Kidney glomerular epithelial cell (primary cell): Measurements from ENCODE around the gene NOL4L.

Experiments
- DNase-seq: peaks from one replicate; lab custom pipeline; 2025; lab: John Stamatoyannopoulos, UW

The NOL4L gene

DNA sequence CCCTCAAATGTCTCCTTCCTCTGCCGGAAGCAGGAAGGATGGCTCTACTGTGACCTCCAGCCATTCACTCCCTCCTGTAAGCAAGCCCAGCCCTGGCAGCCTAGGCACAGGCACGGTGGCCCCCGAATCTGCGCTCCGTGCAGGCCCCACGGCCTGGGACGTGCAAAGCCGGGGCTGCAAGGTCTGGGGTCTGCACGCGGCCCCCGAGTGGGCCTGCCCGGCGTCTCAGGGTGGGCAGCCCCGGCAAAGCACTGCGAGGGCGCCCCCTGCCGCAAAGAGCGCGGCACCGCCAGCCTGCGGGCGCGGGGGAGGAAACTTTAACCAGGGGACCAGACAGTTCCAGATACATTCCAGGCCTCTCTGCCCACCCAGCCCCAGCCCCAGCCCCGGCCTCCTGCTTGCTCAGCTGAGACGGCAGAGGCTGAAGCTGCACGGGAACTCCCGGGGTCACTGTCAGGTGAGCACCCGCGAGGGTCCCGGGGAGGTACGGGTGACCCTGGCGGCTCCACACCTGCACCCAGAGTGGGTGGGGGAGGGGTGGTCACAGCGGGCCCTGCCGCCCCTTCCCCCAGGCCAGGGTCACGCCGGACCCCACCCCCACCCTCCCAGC lies 128.2 kb downstream of the NOL4L start:
- DNase-seq, result peak; percentile 71

GRCh38 chr20:32455901-32456701 lies 129.0 kb downstream of the NOL4L start:
- DNase-seq, result no peak

- no peak for DNase-seq
Observed at GRCh38 chr20:32455171-32455900, 129.8 kb downstream of the NOL4L start.

- no peak for DNase-seq
Observed at GRCh38 chr20:32454164-32455145, 130.7 kb downstream of the NOL4L start.

- no peak for DNase-seq
Observed at GRCh38 chr20:32453467-32454163, 131.5 kb downstream of the NOL4L start.

GRCh38 chr20:32452776-32453466 lies 132.2 kb downstream of the NOL4L start:
- no peak for DNase-seq

DNA sequence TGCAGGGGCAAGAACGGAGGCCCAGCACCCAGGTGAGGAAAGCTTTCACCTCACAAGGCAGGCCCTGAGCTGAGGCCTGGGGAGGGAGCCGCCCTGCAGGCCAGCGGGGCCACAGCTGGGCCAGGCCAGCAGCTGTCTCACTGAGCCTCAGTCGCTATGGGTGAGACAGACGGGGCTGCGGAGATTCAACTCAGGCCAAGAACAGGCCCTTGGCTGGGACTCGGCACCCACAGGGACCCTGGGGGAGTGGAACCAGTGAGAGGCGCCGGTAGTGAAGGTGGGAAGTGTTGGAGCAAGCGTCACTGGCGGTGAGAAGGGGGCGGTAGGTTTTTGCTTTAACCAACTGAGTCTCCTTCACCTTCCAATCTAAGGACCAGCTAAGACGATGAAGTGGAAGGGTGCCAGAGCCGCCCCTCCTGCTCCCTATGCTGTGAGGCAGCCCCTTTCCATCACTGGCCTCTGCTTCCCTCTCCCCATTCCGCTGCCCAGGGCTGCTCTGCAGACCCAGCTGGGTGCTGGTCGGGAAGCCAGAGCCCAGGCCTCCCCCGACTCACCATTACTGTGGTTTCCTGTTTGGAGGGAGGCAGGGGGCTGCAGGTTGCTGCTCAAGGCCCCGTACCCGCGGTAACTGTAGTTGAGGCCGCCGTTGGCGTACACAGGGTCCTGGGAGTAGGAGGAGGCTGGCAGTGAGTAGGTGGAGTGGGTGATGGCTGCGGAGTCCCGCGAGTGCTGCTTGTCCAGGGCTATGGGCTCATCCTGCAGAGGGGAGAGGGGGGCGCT lies 133.3 kb downstream of the NOL4L start:
- no peak for DNase-seq

DNA sequence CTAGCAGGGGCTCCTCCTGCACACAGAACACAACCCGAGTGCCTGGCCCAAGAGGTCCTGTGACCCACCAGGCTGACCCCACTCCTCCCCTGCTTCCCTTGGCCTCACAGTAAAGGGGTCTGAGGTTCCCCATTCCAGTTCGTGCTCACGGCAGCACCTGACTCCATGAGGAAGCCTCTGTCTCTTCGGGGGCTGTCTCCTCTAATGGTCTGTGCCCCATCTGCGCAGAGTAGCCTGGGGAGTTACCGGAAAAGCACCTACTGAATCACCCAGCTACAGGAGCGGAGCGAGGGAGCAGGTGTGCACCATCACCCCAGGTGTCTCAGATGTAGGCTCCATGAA lies 133.8 kb downstream of the NOL4L start:
- no peak for DNase-seq

DNA sequence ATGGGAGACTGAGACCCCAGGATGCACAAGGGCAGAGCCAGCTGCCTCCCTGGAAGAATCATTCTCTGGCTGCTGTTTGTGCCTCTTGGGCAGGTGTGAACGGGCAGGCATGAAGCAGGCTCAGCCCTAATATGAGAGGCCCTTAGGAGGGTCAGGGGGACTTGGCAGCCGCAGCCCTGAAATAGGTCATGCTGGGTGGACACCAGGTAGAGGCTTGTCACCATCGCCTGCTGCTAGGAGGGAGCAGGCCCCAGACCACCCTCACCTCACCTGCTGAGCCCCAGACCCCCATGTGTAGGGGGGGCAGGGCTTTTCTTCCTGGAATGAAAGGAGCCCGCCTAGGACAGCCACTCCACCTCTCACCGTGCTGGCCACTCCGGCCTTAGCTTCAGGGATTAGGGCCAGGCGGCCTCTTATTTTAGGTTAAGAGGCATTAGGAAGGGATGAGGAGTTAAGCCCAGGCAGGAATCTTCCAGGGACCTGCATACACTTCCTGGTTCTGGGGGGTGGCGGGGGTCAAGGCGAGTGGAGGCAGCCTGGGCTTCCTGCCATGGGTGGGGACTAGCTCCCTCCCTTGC lies 134.6 kb downstream of the NOL4L start:
- DNase-seq, result no peak

DNA sequence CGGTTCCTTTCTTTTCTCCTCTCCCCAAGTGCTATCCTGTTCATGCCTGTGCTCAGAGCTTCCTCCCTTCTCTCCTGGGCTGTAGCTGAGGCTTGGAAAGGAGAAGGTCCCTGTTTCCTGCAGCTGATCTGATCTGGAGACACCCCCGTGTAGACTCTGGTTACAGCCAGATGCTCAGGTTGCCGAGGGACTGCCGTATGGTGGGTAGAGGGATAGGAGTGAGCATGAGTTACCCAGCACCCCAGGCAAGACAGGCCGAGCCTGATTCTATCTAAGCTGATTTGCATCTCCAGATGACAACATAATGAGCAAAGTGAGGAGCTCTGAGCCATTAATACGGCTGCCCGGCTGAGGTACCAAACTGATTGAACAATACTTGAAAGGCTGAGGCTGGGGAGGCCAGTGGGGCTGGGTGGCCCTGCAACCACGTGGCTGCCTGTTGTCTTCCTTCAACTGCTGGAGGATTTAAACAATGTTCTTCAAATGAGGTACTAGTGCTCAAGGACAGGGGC lies 135.2 kb downstream of the NOL4L start:
- no peak for DNase-seq

GRCh38 chr20:32449057-32449889 lies 135.9 kb downstream of the NOL4L start:
- DNase-seq, result no peak

DNA sequence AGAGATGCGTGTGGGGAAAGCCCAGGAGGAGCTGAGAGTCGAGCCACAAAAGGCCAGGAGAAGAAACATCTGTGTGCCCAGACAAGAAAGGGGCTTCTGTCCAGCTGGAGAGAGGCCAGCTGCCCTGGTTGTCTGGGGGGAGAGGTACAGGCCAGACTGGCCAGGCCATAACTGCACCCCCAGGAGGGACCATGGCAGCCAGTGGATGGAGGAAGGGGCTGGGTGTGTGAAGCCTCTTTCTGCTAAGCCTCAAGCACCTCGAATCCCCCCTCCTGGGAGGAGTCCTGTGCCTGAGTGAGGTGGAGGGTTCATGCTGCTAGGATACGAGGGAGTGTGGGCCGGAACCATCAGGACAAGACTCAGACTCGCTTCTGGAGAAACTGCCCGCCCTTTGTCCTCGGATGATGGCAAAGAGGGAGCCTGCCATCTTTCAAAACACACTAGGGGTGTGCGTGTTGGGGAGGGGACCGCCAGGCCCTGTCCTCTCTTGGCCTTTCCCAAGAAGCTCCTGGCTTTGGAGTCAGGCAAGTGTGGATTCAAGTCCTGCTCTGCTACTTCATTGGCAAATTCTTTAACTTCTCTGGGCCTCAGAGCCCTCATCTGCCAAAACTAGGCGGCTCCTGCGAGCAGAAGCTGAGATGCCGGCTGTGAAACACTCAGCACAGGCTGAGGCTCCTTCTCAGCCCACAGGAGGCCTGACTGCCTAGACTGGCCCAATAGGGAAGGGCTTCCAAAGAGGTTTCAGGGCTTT lies 136.7 kb downstream of the NOL4L start:
- DNase-seq, result no peak

DNA sequence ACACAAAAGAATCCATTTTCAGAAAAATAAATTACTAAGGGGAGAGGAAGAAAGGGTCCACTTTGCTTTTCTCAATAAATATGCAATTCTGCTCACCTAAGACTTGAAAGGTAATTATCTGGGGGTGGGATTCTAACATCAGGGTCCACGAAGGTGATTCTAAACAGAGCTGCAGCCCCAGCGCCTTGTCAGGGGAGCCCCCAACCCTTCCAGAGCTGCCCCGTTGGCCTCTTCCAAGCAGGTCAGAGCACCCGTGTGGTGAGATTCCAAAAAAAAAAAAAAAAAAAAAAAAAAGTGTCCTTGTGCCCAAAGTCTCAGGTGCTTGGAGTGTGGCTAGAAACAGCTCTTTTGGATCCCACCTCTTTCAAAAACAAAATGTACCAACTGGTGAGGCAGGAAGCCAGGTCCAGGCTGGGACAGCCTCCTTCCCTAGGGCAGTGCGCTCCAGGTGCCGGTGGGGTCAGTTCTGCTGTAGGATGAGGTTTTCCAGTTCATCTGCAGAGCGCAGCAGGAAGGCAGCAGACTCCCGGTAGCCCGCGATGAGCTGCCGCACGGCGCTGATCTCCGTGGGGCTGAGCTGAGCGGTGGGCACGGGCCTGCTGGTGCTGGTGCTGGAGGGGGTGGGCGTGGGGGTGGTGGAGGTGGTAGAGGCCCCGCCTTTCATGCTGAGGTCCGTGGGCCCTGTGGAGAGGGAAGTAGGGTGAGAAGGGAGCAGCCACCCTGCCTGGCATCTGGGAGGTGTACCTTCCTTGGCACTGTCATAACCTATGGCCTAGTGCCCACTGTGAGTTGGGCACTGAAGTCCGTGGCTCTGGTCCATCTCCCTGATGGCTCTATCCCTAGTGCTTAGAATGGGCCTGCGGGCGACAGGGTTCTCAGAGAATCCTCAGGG lies 137.8 kb downstream of the NOL4L start:
- DNase-seq, result no peak

DNA sequence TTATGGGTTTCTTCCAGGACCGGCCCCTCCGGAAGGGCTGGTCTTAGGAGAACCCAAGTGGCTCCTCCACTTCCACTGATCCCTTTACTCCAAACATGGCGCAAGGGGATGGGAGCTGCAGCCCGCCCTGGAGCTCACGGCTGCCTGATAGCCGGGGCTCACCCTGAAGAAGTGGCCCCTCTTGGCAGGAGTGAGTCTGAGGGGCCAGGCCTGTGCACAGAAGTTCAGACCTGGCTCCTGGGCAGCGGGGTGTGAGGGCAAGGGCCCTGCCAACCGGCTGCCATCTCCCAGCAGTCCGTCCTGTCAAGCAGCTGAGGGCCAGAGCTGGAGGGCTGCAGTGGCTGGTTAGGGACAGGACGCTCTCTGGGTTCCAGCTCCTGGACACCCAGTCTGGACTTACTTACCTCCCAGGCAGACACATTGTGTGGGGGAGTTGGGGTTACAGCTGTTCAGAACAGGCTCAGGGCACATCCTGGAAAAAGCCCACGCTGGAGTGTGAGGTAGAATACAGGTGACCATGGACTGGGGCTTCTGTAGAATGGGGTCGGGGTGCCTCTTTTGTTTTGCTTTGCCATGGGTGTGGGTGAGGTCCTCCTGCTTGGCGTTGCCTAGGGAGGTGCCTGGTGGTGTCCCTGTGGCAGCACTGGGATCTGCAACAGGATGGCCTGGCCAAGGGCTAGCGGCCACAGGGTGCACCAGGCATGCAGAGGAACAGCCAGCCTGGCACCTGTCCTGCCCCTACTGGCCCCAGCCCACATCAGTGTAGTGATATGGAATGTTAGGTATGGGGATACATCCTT lies 138.6 kb downstream of the NOL4L start:
- DNase-seq, result no peak

DNA sequence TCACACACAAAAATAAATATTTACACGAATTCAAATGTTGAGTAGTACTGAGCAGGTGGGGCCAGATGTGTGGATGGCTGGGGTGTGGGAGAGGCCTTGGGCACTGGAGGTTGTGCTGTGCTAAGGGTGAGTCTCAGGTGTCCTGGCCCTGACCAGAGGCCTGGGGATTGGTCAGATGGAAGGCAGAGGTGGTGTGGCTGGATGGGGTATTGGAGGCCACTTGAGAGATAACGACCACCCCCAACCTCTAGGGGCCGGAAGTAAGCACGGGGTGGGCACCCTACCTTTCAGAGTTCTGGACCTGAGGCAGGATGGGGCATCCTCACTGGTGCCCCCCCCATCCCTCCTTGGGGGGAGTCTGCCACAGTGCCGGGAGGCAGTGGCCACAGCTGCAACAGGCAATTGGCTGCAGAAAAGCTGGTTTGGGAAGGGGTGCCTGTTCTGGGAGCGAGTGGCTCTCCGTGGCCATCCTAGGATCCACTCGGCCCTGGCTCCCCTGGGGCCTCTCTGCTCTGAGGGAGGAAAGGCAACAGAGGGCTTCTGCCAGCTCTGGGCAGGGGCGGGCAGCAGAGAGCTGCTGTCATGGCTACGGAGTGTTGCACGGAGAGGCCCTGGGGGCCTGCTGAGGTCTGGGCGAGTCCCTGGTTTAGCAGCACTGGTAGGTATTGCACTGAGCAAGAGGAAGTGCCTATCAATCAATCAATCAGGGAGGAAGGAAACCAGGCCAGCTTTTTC lies 139.4 kb downstream of the NOL4L start:
- no peak for DNase-seq
